ENCODE data around the gene NKX2-3. TPM values are rescaled to one million over a fixed set of nuclear protein-coding genes. Genes with fewer than 3 reads are reported as not detected.

NKX2-3 gene
- polyA plus RNA-seq, 3 donors = not detected

DNA sequence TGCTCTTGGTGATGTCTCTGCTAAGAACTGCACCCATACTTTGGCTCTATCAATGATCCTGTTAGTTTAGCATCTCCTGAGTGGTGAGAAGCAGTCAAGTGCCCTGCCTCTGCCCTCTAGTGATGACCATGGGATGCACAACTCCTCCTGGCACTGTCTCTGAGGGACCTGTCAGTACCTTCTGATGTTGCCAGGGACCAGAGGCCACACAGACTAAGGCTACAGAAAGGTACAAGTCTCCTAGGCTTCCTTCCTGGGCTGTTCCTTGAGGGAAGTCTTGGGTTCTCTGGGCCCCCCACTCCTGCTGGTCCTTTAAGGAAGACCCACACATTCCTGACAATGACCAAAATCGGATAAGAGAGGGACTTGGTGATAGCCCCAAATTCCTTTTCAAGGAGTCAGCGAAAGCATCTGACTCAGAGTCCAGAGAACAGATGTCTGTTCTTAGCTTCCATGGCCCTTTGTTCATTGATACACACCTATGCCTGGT lies 15.3 kb downstream of the NKX2-3 start:
- no peaks in the 10 kb centered on the region for H3K36me3 Mint-ChIP-seq
- H3K9me3 Mint-ChIP-seq = peaks cover 0 to under 1% (median 0%) of the 10 kb centered on the region in 7 donors
- H3K4me3 ChIP-seq (replicated peaks in 1 of 3; ENCODE audit: low read depth in 2 of 3, low read length in 3 of 3) = no peak overlapping the region
- peaks cover 38 to 56% (median 38%) of the 10 kb centered on the region in 3 donors for H3K27me3 Mint-ChIP-seq (ENCODE audit: low read depth in 3 of 3)
- H2AFZ ChIP-seq (ENCODE audit: insufficient read depth, low read depth, low read length, poor library complexity, severe bottlenecking) = no peak overlapping the region
- H3K27me3 ChIP-seq (ENCODE audit: control insufficient read depth in 2 of 2, insufficient read depth in 2 of 2, low read length in 2 of 2) = peaks cover 17 to 20% of the 10 kb centered on the region in 2 donors
- H3K9ac ChIP-seq (ENCODE audit: insufficient read depth, low read length, poor library complexity, severe bottlenecking) = no peak overlapping the region
- H3K36me3 ChIP-seq (replicated peaks in 1 of 2; ENCODE audit: control insufficient read depth in 1 of 2, insufficient read depth in 2 of 2, low read length in 2 of 2) = no peaks in the 10 kb centered on the region
- no peaks in the 10 kb centered on the region for H4K20me1 ChIP-seq (ENCODE audit: insufficient read depth, low read length)
- H3K79me2 ChIP-seq (ENCODE audit: insufficient read depth, low read length) = no peaks in the 10 kb centered on the region
- no CpG with 5 or more reads among the region's 2 CpGs for WGBS (ENCODE audit: insufficient coverage)
- no peak overlapping the region for H3K4me3 Mint-ChIP-seq
- DNase-seq = no peak
- peaks cover 2% of the 10 kb centered on the region for H3K4me1 Mint-ChIP-seq
- H3K4me1 ChIP-seq (ENCODE audit: control insufficient read depth in 1 of 2, insufficient read depth in 2 of 2, low read length in 2 of 2) = no peaks in the 10 kb centered on the region
- no peak overlapping the region for H3K27ac ChIP-seq (ENCODE audit: low read depth in 1 of 2, low read length in 2 of 2)
- TF ChIP-seq CTCF (IDR thresholded peaks at IDR 0.05) = peak; percentile 19
- no peak overlapping the region for H3K27ac Mint-ChIP-seq
- H3K9me3 ChIP-seq (replicated peaks in 1 of 2; ENCODE audit: control insufficient read depth in 1 of 2, insufficient read depth in 1 of 2, low read length in 2 of 2) = no peaks in the 10 kb centered on the region
- intact Hi-C loops (cut with micrococcal nuclease) = no loop called here
- no peak overlapping the region for H3K4me2 ChIP-seq (replicated peaks; ENCODE audit: extremely low read depth, low read length, poor library complexity, severe bottlenecking)

DNA sequence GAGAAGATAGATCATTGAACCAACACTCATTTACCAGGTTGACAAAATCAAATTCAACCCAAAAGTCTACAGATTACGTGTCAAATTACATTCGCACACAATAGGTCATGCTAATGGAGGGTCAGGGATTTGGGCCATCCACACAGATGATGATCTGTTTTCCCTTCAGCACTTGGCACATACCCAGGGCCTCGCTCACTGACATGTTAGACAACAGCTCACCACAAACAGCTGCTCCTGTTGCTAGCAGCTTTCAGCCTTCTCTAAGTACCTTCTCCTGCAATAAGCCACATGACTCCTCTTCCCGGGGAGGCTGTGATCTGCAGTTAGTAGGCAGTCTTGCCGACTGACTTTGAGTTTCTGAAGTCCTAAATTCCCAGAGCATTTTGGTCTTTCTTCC lies 18.4 kb downstream of the NKX2-3 start:
- intact Hi-C loops (cut with micrococcal nuclease) = no loop called here
- no peak for DNase-seq
- no peak overlapping the region for H2AFZ ChIP-seq (ENCODE audit: insufficient read depth, low read depth, low read length, poor library complexity, severe bottlenecking)
- H3K9me3 ChIP-seq (replicated peaks in 1 of 2; ENCODE audit: control insufficient read depth in 1 of 2, insufficient read depth in 1 of 2, low read length in 2 of 2) = no peaks in the 10 kb centered on the region
- no peak for TF ChIP-seq CTCF (IDR thresholded peaks at IDR 0.05)
- H3K27me3 ChIP-seq (ENCODE audit: control insufficient read depth in 2 of 2, insufficient read depth in 2 of 2, low read length in 2 of 2) = peaks cover 2% of the 10 kb centered on the region in 2 donors
- H3K36me3 Mint-ChIP-seq = no peaks in the 10 kb centered on the region
- H3K27ac Mint-ChIP-seq = peak overlapping the region in 1 of 7 donors; percentile 3
- WGBS (ENCODE audit: insufficient coverage) = 52% methylated on average over 3 of the region's 5 CpGs
- H3K36me3 ChIP-seq (replicated peaks in 1 of 2; ENCODE audit: control insufficient read depth in 1 of 2, insufficient read depth in 2 of 2, low read length in 2 of 2) = no peaks in the 10 kb centered on the region
- no peak overlapping the region for H3K27ac ChIP-seq (ENCODE audit: low read depth in 1 of 2, low read length in 2 of 2)
- no peaks in the 10 kb centered on the region for H3K79me2 ChIP-seq (ENCODE audit: insufficient read depth, low read length)
- H3K9me3 Mint-ChIP-seq = no peaks in the 10 kb centered on the region
- no peaks in the 10 kb centered on the region for H3K4me1 ChIP-seq (ENCODE audit: control insufficient read depth in 1 of 2, insufficient read depth in 2 of 2, low read length in 2 of 2)
- peaks cover 8% of the 10 kb centered on the region for H3K4me1 Mint-ChIP-seq
- H3K4me3 ChIP-seq (replicated peaks in 1 of 3; ENCODE audit: low read depth in 2 of 3, low read length in 3 of 3) = no peak overlapping the region
- H3K4me2 ChIP-seq (replicated peaks; ENCODE audit: extremely low read depth, low read length, poor library complexity, severe bottlenecking) = no peak overlapping the region
- peaks cover 17 to 40% (median 25%) of the 10 kb centered on the region in 3 donors for H3K27me3 Mint-ChIP-seq (ENCODE audit: low read depth in 3 of 3)
- no peak overlapping the region for H3K4me3 Mint-ChIP-seq
- H4K20me1 ChIP-seq (ENCODE audit: insufficient read depth, low read length) = no peaks in the 10 kb centered on the region
- H3K9ac ChIP-seq (ENCODE audit: insufficient read depth, low read length, poor library complexity, severe bottlenecking) = no peak overlapping the region
